Activated CD8-positive, alpha-beta memory T cell treated with anti-CD3 and anti-CD28 coated beads for 24 hours (primary cell): Measurements from ENCODE around the gene ZYX.
"Not testable (repeated sequence)": the region's sequence is repeated elsewhere in the genome, so short reads cannot be mapped to it uniquely, and the experiment has no call there.

ENCODE experiments used
- DNase-seq: peaks from one replicate; pipeline ENCODE4 v3.0.0-alpha.2; 2020

Gene ZYX

DNA sequence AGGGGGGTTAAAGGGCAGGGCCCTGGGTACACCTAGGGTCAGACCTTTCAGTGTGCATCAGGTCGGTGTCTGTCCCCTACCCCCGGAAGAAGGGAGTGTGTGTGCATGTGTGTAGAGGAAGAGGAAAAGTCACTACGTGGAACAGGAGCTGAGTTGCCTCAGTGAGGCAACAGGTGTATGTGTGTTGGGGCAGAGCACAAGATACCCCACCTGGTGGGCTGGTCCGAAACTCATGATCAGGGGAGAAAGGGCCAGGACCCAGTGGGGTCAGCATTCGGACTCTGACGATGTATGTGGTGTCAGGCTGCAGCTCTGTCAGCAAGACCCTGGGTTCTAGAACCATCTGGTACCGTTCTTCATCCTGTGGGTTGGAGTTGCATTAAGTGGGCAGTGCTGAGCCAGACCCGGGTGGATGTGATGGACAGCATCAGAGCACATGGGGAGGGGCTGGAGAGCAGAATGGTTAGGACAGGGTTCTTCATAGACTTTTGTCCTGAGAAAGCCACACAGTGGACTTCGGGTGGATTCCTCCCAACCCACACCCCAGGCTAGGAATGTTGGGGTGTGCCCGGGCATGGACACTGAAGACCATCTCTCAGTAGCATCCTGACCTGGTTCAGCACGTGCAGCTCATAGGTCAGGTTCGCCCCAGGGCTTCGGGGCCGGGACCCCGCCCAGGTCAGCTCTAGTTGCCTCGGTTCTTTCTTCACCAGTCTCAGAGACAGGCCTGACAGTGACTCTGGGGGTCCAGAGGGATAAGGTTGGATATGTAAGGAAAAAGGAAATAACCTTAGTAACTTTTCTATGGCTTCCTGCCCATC, 16.8 kb downstream of the ZYX start:
- DNase-seq: no peak

DNA sequence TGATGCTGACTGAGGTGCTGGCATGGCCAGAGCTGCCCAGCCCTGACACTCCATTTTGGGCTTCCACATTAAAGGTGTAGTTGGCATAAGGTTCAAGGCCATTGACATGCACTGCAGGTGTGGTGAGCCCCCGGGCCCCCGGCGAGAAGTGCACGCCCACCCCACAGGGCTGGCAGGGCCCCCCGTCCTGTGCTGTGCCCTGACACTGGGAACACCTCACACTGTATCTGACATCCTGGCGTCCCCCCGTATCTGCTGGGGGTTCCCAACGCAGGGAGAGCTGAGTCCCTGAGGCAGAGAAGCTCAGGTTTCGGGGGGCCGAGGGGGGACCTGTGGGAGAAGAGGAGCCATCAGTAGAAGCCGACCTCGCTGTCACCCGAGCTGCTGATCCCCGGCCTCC, 17.5 kb downstream of the ZYX start:
- DNase-seq: no peak

DNA sequence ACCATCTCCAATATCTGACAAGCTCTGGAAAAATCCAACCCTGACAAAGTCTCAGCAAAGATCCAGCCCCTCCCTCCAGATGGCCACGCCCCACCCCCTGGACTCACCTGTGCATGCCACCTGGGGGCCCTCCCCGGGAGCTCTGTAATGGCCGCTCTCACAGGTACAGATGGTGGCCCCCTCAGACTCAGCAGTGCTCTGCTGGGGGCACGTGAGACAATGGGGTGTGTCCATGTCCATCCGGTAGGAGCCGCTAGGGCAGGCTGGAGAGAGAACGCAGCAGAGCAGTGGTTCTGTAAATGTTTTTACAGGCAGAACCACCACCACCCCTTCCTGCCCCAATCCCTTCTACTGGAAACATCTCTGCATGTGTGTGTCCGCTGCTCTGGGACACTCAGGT, 18.0 kb downstream of the ZYX start:
- DNase-seq: no peak

DNA sequence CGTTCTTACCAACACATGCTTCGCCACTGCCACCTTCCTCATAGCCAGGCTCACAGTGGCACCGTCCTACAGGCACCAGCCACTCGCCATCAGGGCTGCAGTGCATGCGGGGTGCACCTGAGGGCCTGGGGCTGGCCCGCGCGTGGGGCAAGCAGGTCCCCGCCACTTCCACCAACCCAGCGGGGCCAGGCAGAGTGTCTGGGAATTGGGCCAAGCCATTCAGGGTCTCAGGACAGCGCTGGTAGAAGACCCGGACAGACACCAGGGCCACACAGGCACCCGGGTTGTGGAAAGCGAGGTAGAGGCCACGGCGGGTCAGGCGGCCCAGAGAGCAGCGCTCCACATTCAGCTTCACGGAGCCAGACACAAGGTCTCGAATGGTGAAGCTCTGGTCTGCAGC, 18.5 kb downstream of the ZYX start:
- no peak for DNase-seq

DNA sequence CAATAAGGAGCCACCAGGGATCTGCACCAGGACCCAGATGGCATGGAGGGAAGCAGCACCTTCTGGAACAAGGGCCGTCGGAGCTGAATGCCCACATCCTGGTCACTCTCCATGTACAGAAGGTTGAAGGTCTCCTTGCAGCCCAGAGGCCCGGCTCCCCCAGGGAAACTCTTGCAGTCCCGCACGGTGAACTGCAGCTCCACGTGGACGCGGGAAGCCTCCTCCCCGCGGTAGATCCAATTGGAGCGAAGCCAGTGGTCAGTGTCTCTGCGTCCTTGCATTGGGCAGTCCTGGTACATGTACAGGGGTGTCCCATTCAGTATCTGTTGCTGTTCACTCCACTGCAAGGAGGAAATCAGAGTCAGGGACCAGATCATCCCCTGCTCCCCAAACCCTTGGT, 20.1 kb downstream of the ZYX start:
- no peak for DNase-seq

DNA sequence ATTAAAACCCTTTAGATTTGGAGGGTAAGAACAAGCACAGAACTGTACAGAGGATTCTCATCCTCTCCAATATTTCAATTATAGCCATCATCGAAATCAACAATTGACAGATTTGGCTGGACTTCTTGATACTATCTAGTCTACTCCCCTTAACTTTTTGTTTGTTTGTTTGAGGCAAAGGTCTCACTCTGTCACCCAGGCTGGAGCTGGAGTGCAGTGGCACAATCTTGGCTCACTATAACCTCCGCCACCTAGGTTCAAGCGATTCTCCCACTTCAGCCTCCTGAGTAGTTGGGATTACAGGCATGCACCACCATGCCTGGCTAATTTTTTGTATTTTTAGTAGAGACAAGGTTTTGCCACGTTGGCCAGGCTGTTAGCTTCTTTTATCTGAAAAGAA, 21.1 kb downstream of the ZYX start:
- not testable (repeated sequence) for DNase-seq

DNA sequence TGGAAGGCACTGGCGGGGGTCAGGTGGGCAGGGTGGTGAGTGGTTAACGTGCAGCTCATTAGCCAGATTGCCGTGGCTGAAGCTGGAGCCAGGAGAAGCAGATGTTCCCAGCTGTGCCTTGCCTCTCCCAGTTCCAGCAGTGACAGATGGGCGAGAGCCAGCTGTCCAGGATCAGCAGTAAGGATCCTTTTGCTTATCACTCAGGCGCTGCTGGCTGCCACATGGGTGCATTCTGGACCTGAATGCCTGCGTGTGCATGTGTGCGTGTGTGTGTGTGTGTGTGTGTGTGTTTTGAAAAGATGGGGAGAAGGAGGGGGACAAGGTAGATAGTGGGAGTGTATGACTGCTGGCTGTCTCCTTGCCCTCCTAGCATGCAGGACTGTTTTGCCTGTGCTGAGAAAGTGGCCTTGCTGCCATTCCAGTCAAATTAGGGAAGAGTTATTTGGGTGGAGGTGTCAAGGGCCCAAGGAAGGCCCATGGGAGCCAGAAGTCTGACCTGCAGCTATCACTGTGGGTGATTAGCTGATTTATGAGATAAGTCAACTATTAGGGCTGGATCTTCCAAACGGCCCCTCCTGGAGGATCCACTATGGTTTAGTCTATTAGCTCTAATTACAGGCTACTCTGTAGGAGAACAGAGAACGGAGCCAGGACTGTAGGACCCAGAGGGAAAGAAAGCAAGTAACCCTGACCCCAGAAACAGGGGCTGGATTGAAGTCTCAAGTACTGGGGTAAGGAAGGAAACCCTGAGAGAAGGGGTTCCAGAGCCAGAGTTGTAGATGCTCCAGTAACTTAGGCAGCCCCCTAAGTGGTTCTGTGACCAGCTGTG, 24.2 kb downstream of the ZYX start:
- peak; percentile 43 for DNase-seq

DNA sequence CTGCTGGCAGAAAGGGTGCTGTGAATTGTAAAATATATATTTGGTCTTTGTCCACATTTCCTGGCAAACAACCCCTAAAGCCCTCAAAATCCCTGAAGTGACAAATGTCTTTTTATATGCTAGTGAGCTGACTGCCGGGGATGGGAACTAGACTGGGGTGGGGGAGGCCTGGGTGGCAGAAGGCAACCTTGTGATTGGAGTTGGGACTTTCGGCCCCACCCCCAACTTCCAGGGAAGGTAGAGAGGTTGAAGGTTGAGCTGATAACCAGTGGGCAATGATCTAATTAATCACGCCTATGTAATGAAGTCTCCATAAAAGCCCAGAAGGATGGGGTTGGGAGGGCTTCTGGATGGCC, 24.8 kb downstream of the ZYX start:
- DNase-seq: peak; percentile 33

DNA sequence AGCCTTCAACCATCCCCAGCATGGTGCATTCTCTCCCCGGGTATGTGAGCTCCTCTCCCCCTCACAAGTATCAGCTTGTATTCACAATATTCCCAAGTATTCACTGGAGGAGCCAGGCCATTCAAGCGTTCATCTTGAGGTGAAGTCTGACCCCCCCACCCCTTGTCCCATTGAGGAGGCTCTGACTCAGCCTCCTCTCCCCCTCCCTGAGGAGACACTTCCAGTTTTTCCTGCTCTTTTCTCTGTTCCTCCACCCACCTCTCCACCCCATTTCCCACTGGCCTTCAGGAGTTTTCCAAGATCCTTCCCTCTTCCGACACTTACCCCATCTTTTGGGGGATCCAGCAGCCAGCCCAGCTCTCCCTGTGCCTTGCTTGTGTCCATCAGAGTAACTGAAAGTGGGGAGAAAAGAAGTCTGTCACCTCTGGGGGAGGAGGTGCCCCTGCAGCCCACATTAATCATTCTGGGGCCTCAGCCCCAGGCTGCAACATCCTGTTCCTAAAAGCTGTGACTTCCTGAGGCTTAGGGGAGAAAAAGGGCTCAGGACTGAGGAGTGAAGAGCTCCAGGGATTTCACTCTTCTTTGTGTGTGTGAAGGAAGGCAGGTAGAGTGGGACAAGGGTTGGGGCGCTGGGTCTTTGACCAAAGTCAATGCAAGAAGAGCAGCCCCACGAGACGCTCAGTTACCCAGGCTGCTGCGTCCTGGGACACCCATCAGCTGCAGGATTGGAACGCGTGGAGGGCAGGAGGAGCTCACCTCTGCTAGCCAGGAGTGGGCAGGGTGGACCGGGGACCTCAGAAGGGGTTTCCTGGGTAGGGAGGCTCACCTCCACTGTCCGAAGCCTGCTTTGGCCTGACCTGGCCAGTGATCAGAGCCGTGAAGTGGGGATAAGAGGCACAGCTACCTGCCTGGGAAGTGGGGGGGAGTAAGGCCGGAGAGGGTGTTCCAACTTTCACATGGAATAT, 26.4 kb downstream of the ZYX start:
- peak; percentile 75 for DNase-seq

DNA sequence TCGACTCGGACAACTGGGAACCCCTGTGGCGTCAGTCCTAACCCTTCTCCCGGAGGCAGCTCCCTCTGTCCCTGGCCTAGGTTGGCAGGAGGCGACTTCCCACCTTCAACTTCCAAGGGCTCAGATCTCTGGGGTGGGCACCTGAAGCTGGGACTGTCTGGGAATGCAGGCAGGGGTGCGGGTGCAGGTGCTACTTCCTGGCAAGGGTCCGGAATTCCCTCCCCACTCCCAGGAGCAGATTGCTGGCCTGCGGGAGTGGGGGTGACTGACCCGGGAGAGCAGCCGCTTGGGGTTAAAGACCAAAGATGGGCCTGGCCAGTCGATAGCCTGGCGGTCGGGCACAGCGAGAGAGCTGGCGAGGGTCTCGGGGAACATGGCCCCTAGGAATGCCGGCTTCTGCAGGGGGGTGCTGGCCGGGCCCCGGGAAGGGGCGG, 27.1 kb downstream of the ZYX start:
- no peak for DNase-seq

DNA sequence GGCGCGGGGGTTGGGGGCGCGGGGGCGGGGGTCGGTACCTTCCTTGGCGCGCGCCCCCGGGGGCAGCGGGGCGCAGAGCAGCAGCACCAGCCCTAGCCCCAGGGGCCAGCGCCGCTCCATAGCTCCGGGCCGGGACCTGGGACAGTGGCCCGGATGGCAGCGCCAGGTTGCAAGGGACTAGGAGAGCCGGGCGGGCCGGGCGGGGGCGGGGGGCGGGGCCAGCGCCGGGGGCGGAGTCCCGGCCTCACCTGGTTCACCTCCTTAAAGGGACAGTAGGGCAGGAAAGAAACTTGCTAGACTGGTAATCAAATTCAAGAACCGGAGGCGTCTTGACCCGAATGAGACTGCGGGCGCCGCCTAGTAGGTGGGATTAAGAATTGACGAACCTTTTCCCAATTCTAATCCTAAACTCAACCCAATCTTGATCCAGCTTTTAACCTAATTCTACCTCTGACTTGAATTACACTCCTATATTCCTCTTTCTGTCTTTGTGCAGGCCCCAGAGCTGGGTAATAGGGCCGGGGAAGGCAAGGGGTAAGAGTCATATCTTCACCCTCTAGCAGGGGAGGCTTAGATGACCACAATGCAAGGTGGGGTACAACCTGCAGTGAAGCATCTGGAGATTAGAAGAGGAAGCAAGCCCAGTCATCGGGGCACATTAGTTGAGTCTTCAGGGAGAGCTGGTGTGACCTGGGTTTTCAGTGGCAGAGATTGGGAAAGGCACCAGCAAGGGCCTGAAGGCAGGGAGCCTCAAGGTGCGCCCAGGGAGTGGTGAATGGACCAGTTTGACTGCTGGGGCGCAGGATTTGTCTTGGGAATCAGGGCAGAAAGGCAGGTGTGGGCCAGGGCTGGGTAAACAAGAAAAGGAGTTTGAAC, 27.8 kb downstream of the ZYX start, which contains the start of gene EPHA1:
Gene EPHA1, minus strand, starts transcription at position 171 of the 876 bp plus-strand sequence. Its CDS starts 51 bp downstream, at position 120.
- DNase-seq: peak; percentile 72

DNA sequence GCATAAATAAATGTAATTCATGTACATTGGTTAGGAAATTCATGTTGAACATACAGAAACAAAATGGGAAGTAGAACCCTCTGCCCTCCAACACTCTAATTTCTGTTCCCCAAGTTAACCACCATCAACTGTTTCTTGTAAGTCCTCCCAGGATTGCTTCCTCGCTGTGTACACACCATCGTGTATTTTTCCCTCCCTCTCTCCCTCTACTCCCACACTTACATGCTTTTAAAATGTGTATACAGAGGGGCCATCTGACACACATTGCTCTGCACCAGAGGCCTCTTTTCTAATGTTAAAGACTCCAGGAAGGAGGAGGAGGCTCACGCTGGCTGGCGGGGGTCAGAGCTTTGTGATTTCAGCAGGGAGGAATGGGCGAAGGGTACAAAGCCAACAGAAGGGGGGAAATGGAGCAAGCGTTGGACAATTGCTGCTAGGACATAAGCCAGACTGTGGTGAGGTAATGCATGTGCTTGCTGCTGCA, 29.4 kb downstream of the ZYX start:
- DNase-seq: no peak

DNA sequence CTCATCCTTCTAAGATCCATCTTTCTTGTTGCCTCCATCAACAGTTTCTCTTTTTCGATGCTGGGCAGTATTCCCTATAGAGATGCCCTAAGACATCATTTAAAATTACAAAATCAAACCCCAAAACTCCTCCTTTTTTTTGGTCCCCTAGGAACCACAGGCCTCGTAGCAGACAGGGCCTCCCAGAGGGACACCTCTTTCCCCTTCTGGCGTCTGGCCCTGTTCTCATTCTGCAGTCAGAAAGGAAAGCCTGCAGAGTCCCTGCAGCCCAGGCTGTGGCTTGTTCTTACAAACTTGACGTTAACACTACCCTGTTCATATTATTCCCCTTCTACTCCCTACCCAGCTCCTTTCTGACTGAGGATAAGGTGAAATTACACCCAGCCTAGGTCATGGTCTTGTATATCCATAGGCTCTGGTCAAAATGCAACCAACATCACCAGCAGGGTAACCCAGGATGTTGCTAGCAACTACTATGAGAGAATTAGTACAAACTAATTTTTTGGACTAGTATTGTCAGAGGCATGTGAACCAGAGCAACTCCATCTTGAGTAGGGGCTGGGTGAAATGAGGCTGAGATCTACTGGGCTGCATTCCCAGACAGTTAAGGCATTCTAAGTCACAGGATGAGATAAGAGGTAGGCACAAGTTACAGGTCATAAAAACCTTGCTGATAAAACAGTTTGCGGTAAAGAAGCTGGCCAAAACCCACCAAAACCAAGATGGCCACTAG, 31.0 kb downstream of the ZYX start:
- DNase-seq: no peak

DNA sequence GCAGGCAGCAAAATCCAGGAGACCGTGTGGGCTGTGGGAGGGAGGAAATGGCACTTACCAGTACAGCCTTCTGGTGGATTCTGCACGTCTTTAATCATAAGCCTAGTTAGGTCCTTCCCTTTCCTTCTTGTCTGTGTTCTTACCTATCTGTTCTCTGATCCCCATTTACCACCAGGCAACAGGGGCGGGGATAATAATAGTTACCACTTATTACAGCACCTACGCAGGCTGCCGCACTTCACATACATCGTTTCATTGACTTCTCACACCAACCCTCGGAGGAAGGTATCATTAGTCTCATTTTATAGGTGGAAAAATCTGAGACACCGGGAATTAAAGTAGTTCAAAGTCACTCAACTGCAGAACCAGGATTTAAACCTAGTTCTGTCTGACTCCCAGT, 32.0 kb downstream of the ZYX start:
- DNase-seq: no peak

DNA sequence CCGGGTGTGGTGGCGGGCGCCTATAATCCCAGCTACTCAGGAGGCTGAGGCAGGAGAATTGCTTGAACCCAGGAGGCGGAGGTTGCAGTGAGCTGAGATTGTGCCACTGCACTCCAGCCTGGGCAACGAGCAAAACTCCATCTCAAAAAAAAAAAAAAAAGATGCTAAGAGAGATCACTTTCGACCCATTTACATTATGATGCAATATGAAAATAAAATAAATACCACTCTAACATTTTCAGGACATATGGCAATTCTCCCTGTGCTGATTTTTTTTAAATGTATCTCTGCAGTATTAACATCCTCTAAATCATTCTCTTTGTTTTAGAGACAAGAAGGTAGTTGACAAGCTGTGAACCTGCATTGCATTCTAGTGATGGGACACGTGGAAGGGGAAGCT, 34.1 kb downstream of the ZYX start:
- DNase-seq: not testable (repeated sequence)

DNA sequence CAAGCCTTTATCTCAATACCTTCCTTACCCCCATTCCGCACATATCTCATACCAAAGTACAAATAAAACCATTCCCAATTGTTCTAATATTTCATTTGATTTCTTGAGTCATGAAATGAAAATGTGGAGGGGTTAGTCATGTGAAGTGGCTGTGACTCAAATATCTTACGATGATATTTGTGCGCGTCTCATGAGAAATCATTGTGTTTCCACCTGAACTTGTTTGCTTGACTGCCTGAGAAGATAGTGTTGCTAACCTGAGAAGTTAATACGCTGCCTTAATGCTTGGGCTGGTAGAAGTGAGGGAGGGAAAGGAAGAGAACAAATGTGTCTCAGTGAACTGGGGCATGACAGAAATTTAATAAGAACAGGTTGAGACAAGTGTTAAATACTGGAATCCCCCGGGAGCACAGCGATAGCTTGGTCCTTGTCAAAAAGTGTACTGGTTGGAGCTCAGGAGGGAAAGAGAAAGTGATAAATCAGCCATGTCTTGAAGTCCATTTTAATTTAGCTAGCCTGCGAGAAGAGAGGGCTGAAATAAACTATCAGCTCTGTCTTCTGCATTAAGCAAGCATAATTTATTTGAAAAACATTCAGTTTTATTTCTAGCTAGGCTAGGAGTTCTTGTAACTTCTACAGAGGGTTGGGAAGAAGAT, 34.7 kb downstream of the ZYX start:
- DNase-seq: no peak

DNA sequence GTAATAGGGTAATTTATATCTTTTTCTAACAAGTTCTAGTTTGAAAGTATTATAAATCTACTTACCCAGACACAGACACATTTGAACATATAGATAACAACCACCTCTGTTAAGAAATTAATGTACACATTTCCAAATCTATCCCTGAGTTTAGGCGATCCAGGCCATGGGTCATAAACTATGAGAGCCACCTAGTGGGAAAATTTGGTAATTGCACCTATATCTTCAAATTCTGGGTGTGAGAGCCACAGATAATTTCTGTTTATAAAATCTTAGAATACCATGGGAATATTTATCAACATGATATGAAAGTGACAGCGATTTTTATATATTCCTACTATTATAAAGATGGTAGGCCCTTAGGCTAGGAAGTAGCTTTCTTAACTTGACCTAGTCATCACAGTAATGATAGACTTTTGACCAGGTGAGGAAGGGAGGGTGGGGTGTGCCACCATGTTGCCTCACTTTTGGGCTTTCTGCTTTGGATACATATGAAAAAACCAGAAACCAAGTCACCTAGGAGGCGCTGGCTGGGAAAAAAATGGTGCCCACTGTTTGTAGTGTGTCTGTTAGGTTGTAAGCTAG, 35.5 kb downstream of the ZYX start:
- no peak for DNase-seq

DNA sequence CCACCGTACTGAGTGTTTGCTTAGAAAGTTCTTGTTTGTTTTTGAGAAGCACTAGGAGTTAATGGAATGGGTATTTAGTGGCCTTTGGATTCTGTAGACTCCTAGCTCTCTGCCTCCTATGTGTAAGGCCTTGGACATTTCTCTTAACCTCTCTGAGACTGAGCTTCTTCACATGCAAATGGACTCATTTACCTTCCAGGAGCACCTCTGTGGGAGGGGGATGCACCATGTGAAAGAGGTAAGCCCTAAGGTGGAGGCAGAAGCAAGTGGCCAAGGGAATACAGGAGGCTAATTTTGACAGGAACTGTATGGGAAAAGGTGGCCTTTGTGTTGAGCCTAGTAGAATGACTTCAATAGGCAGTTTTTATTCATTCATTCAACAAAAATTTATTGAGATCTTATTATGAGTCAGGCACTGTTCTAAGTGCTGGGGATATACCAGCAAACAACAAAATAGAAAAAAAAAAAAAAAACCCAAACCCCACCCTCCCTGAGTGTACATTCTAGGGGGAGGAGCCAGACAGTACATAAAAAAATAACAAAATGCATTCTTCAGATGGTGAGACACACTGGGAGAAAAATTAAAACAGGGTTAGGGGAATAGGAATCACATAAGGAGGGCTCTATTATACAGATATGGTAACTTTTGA, 36.7 kb downstream of the ZYX start:
- no peak for DNase-seq

DNA sequence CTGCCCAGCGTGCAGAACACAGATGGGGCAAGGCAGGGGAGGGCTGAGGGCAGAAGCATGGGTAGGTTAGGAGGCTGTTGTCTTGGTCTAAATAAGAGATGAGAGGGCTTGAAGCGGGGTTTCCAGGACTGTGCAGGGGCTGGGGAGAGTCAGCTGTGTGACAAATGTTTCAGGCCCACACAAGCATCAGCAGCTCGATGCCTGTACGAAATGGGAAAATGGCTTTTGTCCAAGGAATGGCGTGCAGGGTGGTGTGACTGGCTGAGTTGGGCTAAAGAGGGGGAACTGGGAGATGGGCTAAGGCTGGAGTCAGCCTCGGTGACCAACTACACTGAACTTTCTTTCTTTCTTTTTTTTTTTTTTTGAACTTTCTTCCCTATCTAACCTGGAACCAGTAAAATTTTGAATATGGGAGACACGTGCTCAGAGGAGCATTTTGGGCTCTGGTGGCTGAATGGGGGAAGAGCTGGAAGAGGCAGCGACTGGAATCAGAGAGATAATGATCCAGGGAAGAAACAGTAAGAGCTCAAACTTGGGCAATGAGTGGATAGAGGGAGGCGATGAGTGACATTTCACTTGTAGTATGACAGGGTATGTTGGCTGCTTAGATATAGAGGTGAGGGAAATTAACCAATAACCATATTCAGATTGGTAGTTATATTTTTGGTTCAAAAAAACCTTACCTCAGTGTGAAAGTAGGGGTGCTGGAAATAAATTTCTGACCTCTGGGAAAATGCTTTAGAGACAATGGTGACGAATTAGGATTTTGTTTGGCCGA, 37.7 kb downstream of the ZYX start:
- DNase-seq: no peak
